Motor neuron (in vitro differentiated cells): ENCODE measurements around the gene KCNJ8. TPM values are rescaled to one million over a fixed set of nuclear protein-coding genes. Genes with fewer than 3 reads are reported as not detected.
"Not testable (repeated sequence)": the region's sequence is repeated elsewhere in the genome, so short reads cannot be mapped to it uniquely, and the experiment has no call there.

Experiments used
- ATAC-seq, 8 experiments: fragments of 200-7000 bp; cut with Tn5 transposase; replicated peaks in 6 of 8; 2 replicates each; pipeline ENCODE4 v1.8.0; 2021; ENCODE audit warnings: mild to moderate bottlenecking in 8 of 8, moderate library complexity in 8 of 8
- H3K27ac ChIP-seq, 2 donors: fragments of 250-450 bp; sonication (Bioruptor Pico); 2 replicates each; pipeline ENCODE4 v1.9.0; 2021; ENCODE audit warnings: antibody characterized with exemption in 2 of 2, mild to moderate bottlenecking in 2 of 2, moderate library complexity in 1 of 2
- H3K4me1 ChIP-seq, 2 donors: fragments of 250-450 bp; sonication (Bioruptor Pico); replicated peaks in 1 of 2; 2 replicates each; pipeline ENCODE4 v1.6.1; 2021; ENCODE audit warnings: antibody characterized with exemption in 2 of 2, mild to moderate bottlenecking in 2 of 2, moderate library complexity in 1 of 2
- H3K4me3 ChIP-seq, 5 donors: fragments of 250-450 bp; sonication (Bioruptor Pico); 2 replicates each; pipeline ENCODE4 v1.9.0; 2021; ENCODE audit warnings: antibody characterized with exemption in 5 of 5, mild to moderate bottlenecking in 5 of 5, moderate library complexity in 4 of 5
- WGBS, 10 experiments: fragments of 450-650 bp; shearing (Covaris generic); methylation state at CpG; one replicate each; pipeline ENCODE4 v1.0.0; 2022; 5-methylcytosine and 5-hydroxymethylcytosine counted together
- in situ Hi-C, 9 experiments: fragments of 400-800 bp; cut with MboI; loops; one replicate each; pipeline ENCODE4 v1.15.0; 2021; ENCODE audit warnings: low sequenced_read_pairs in 9 of 9, low pct_unique_long_range_greater_than_20kb in 2 of 9; ENCODE audit not compliant: unreplicated experiment in 9 of 9
- total RNA-seq, 8 experiments: library from RNA; unstranded; fragments of 300-600 nt; gene quantifications; 2 replicates each; pipeline versions ENCODE4 v1.2.3 to v1.2.4, GENCODE V29; 2022

KCNJ8 gene
- total RNA-seq = 1 to 10 TPM in 3 of 8 experiments, under 1 TPM in 3, not detected in 2; 0.56 to 3.7 (median 1.1) TPM

DNA sequence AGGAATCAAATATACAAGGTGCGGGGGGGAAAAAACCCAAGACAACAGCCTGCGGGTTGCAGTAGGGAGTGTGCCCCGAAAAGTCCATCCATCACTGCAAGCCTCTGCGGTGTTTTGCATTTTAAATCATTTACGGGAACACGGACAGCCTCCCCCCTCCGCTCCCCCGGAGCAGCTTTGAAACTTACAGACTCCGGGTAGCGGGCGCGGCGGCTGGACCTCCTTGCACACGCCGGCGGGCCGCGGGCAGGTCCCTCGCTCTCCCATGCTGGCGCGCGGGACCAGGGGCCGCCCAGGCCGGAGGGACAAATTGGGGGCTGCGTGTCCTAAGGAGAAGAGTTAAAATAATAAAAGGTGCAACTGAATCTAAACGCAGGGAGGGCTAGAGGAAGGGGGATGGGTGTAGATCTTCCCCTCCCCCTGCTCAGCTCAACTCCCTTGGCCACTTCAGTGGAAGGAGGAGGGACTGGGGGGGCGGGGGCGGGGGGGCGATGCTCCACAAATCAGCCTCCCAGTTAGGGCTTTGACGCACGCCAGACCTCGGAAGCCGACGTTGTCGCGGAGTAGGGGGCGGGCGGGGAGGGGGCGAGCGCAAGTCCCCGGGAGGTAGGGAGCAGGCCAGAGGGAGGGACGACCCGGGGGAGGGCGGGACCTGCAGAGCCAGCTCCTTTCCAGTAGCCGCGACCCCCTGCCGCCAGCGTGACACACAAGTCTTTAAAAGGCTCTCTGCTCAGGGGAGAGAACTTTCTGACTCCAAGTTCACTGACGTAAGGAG, at the start of gene KCNJ8:
KCNJ8 (minus strand) TSS at position 349 of the 775 bp plus-strand sequence. CDS start 1,090 bp downstream, outside the sequence.
- peak; percentile 82 to 94 (median 92) for ATAC-seq
- Histone ChIP-seq H3K4me3 (peak within 1 kb of the TSS; percentile 33 to 45 (median 38)), H3K27ac (peak within 1 kb of the TSS in 1 of 2 donors; percentile 72), H3K4me1 (peaks cover 3 to 5% of the 10 kb centered on the region in 2 donors)
- in situ Hi-C loops = no loop called here
- WGBS, 10 experiments = 0 to 9% (median 1%) methylated on average over 1 to 15 of the region's 49 CpGs; no CpG with 5 or more reads in 1 of the 10 experiments

DNA sequence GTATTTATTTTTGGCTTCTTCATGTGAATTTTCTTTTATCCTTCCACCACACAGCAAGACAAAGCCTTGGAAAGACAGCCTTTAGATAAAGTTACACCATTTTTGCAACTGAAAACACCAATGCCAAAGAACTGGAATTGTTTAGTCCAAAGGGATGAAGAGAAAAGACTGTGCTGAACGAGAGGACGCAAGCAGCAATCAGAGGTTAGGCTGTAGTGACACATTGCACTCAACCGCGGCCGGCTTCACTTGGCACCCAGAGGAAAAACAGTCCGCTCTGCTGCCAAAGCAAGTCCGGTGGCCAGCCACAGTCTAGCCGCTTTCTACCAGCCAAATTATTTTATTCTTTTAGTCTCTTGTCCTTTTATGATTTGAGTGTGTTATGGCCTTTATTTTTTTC, 49.1 kb upstream of the KCNJ8 start:
- Histone ChIP-seq H3K4me3 (no peak overlapping the region), H3K4me1 (no peaks in the 10 kb centered on the region), H3K27ac (no peak overlapping the region)
- in situ Hi-C loops = no loop called here
- no peak for ATAC-seq
- 28 to 95% (median 75%) methylated on average over 2 to 8 of the region's 8 CpGs; no CpG with 5 or more reads in 1 of the 10 experiments for WGBS, 10 experiments

DNA sequence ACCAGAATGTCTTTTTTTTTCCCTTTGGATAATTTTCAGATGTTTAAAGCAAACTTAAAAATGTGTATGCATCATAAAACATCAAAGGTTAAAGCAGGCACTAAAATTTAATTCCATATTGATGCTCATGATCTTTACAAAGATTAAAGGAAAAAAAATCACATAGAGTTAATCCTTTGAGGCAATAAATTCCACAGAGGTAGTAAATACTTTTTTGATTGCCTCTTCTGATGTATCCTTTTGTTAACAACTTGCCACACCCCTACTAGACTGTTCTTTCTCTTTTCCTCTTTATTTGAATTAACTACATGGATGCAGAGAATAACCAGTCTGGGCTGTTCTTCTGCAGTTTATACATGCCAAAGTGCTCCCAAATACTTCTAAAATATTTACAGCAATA, 45.2 kb upstream of the KCNJ8 start:
- no peak for ATAC-seq
- Histone ChIP-seq H3K4me1 (no peaks in the 10 kb centered on the region), H3K27ac (no peak overlapping the region), H3K4me3 (no peak overlapping the region)
- in situ Hi-C loops = no loop called here

DNA sequence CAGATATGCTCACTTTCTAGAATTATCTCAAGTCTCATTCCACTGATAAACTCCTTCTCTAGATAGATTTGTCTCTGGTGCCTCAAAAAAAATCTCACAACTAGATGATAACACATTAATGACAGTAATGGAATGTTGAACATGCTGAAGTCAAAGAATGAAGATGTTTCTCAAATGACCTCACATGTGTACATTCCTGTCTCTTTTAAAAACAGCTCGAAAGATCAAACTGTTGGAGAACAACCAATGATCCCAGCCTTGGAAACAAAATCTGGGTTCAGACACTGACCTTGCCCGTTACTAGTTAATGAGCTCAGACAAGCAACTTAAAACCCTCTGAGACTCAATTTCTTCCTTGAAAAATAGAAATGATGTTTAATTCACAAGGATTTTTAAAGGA, 44.7 kb upstream of the KCNJ8 start:
- in situ Hi-C loops = no loop called here
- Histone ChIP-seq H3K4me1 (no peaks in the 10 kb centered on the region), H3K27ac (no peak overlapping the region), H3K4me3 (no peak overlapping the region)
- peak in 1 of 8 experiments; percentile 47 for ATAC-seq
- WGBS, 10 experiments = 0 to 96% (median 60%) methylated on average over 1 to 2 of the region's 2 CpGs; no CpG with 5 or more reads in 1 of the 10 experiments

DNA sequence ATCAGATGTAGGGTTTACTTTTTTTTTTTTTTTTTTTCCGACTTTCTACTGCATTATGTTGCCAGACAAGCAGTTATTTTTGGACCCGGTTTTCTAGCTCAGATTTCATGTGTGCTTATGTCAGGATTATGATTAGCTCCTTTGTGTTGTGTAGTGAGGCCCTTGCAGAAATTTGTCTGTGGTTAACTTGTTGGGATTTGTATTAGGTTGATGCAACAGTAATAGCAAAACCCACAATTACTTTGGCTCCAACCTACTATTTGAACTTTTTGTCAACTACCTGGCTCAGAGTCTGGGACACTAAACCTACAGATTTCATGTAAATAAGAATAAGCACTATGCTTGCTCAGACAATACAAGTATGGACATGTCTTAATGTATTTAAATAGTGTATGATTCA, 44.1 kb upstream of the KCNJ8 start:
- Histone ChIP-seq H3K27ac (no peak overlapping the region), H3K4me1 (no peaks in the 10 kb centered on the region), H3K4me3 (no peak overlapping the region)
- ATAC-seq = no peak
- WGBS, 10 experiments = 0 to 90% (median 54%) methylated on average over 1 to 2 of the region's 2 CpGs; no CpG with 5 or more reads in 6 of the 10 experiments
- in situ Hi-C loops = no loop called here

DNA sequence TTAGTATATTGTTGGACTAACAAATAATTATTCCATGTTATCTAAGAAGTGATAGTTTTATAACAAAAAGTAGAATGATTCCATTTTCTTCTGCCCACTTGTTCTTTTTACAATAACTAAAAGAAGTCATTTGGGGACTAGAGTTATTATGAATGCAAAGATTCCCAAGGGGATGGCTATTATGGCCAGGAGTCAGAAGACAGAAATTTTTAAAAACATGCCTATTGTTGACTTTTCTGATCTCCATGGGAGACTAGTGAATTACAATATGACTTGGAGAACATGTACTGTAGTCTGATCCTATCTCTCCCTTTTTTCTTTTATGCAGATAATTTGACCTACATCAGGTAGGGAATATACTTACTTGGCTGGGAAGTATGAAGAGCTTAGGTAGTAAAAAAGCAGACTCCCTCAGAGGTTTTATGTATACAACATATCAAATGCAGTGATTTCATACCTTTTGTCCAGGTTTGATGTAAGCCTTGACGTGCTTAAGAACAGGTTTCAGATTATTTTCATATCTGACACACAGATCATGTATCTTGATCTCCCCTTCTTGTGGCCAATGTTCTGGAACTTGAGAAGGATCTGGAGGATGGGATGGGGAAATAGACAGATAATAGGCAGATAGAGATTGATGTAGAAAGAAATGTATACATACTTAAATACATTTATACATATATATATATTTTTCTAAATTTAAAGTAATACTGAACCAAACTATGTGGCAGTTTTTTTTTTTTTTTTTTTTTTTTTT, 41.0 kb upstream of the KCNJ8 start:
- H3K4me1 ChIP-seq = no peaks in the 10 kb centered on the region
- in situ Hi-C loops = no loop called here
- WGBS, 10 experiments = 0 to 100% (median 66%) methylated on average over 1 of the region's 1 CpG; no CpG with 5 or more reads in 4 of the 10 experiments
- H3K4me3 ChIP-seq = no peak overlapping the region
- ATAC-seq = no peak
- no peak overlapping the region for H3K27ac ChIP-seq

DNA sequence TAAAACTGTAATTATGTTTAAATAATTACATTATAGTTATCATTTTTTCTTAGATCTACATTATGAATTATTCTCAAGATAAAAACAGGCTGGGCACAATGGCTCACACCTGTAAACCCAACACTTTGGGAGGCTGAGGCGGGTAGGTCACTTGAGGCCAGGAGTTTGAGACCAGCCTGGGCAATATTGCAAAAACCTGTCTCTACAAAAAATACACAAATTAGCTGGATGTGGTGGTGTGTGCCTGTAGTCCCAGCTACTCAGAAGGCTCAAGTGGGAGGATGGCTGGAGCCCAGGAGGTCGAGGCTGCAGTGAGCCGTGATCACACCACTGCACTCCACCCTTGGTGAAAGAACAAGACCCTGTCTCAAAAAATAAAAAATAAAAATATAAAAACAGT, 40.3 kb upstream of the KCNJ8 start:
- 14 to 100% (median 71%) methylated on average over 1 to 3 of the region's 3 CpGs; no CpG with 5 or more reads in 2 of the 10 experiments for WGBS, 10 experiments
- in situ Hi-C loops = no loop called here
- Histone ChIP-seq H3K4me3 (no peak overlapping the region), H3K27ac (no peak overlapping the region), H3K4me1 (no peaks in the 10 kb centered on the region)
- ATAC-seq = no peak

DNA sequence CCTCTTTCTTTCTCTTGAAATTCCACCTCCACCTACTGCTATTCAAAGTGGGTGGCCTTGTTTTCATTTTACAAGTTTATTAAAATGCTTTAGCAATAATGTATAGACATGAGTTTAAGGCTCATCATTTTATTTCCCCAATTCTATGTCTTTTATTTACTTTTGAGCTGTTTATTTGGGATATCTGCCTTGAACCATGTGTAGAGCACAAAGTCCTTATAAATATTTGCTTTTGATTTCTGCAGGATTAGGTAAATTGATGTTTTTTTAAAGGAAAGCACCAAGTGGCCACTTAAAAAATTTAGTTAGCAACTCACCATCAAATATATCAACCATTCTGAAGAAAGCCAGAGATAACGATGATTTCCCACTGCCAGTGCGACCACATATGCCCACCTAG, 39.8 kb upstream of the KCNJ8 start:
- WGBS, 10 experiments = 33 to 100% (median 92%) methylated on average over 1 to 2 of the region's 2 CpGs; no CpG with 5 or more reads in 1 of the 10 experiments
- H3K4me3 ChIP-seq = no peak overlapping the region
- no peaks in the 10 kb centered on the region for H3K4me1 ChIP-seq
- no peak for ATAC-seq
- in situ Hi-C loops = no loop called here
- H3K27ac ChIP-seq = no peak overlapping the region

DNA sequence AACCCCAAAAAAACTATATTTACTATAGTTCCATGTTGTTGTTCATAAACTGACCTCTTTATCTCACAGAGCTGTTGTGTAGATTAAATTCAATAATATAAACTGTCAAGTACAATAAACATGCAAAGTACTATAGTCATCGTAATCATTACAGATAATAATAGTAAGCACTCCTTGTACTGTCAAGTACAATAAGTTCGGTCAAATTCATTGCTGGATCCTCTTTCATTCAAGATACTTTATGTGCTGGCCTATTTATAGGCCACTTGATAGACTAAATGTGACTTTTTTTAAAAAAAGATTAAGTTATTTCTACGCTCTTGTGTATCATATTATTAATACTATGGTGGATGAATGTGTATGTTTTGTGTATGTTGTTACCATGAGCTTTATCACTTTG, 39.2 kb upstream of the KCNJ8 start:
- no peak for ATAC-seq
- no peak overlapping the region for H3K27ac ChIP-seq
- in situ Hi-C loops = no loop called here
- WGBS, 10 experiments = 0 to 100% (median 92%) methylated on average over 1 to 3 of the region's 3 CpGs
- H3K4me1 ChIP-seq = no peaks in the 10 kb centered on the region
- H3K4me3 ChIP-seq = no peak overlapping the region

DNA sequence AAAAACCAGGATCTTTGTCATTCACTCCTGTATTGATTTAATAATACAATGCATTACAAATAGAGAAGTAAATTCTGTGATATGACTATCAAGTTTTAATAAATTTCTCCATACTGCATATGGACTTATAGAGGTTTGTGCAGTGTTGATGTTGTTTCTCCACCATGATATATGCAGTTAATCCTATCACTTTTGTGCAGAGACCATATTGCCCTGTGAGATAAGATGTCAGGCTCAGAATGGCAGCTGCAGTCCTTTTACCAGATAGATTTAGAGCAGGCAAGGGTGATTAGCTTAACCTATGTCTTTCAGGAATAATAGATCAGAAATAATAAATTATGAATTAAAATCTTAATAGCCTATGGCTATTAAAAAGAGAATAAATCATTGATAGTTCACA, 38.6 kb upstream of the KCNJ8 start:
- no peak overlapping the region for H3K27ac ChIP-seq
- no peaks in the 10 kb centered on the region for H3K4me1 ChIP-seq
- in situ Hi-C loops = no loop called here
- H3K4me3 ChIP-seq = no peak overlapping the region
- ATAC-seq = no peak

DNA sequence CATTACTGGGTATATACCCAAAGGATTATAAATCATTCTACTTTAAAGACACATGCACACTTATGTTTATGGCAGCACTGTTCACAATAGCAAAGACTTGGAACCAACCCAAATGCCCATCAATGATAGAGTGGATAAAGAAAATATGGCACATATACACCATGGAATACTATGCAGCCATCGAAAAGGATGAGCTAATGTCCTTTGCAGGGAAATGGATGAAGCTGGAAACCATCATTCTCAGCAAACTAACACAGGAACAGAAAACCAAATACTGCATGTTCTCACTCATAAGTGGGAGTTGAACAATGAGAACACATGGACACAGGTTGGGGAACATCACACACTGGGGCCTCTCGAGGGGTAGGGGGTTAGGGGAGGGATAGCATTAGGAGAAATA, 37.8 kb upstream of the KCNJ8 start:
- H3K27ac ChIP-seq, in situ Hi-C loops, ATAC-seq, H3K4me3 ChIP-seq, H3K4me1 ChIP-seq: not testable (repeated sequence)
- WGBS, 10 experiments = 0 to 100% (median 86%) methylated on average over 1 of the region's 2 CpGs; no CpG with 5 or more reads in 7 of the 10 experiments

DNA sequence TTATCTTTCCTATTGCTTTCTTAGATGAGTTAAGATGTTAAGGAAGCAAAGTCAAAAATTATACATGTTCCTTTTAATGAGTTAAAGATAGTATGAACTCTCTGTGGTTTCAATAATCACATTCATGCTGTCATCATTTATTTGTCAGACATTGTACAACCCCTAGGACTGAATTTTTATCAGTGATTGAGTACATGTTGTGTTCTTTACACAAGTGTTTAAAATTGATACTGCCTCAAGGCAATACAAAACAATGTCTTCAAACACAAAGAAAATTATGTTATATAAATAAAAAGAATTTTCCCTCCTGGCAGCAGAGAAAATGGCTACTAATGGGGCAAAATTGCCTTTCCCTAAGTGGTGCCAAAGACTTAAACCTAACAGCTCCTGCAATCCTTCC, 34.6 kb upstream of the KCNJ8 start:
- Histone ChIP-seq H3K27ac (no peak overlapping the region), H3K4me1 (peaks cover 0 to 3% of the 10 kb centered on the region in 2 donors), H3K4me3 (no peak overlapping the region)
- no peak for ATAC-seq
- in situ Hi-C loops = no loop called here

DNA sequence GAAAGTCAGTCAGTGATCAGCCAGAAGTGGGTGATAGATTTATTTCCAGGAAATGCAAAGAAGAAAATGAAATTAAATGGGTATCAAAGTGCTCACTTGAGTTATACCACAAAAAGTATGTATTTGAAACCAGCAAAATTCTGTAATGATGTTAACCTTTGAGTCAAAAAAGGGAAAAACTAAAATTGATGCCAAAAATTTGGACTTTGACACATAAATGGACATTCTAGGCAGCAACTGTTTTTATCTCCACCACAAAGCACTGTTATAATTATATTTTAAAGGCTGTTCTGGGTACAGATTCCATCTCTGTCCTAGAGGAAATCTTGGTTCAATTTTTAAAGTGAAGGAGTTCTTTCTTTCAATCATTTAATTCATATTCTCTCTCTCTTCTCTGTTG, 31.7 kb upstream of the KCNJ8 start:
- no peak for ATAC-seq
- in situ Hi-C loops = no loop called here
- no peak overlapping the region for H3K4me3 ChIP-seq
- H3K27ac ChIP-seq = no peak overlapping the region
- peaks cover 0 to 3% of the 10 kb centered on the region in 2 donors for H3K4me1 ChIP-seq
